SIG-M5 (cell line): ENCODE data around the gene NOVA2.

Source experiments
- DNase-seq: peaks from one replicate; lab custom pipeline; 2025; lab: John Stamatoyannopoulos, UW

Gene NOVA2

GRCh38 chr19:45962021-45962420, 11.6 kb downstream of the NOVA2 start:
- no peak for DNase-seq

- no peak for DNase-seq
Measured at GRCh38 chr19:45960595-45961235, 12.9 kb downstream of the NOVA2 start.

- DNase-seq: no peak
Measured at GRCh38 chr19:45959517-45960025, 14.1 kb downstream of the NOVA2 start.

- DNase-seq: no peak
Measured at GRCh38 chr19:45958769-45959516, 14.7 kb downstream of the NOVA2 start.

- DNase-seq: no peak
Measured at GRCh38 chr19:45958320-45958719, 15.3 kb downstream of the NOVA2 start.

GRCh38 chr19:45955905-45956608, 17.6 kb downstream of the NOVA2 start:
- no peak for DNase-seq

- no peak for DNase-seq
Measured at GRCh38 chr19:45954156-45954555, 19.5 kb downstream of the NOVA2 start.

- DNase-seq: no peak
Measured at GRCh38 chr19:45953676-45954075, 20.0 kb downstream of the NOVA2 start.

GRCh38 chr19:45952686-45953505, 20.8 kb downstream of the NOVA2 start:
- DNase-seq: no peak

- DNase-seq: no peak
Measured at GRCh38 chr19:45952341-45952685, 21.4 kb downstream of the NOVA2 start.

- DNase-seq: no peak
Measured at GRCh38 chr19:45947926-45948325, 25.7 kb downstream of the NOVA2 start.

- no peak for DNase-seq
Measured at GRCh38 chr19:45940515-45940805, 33.2 kb downstream of the NOVA2 start.

- DNase-seq: no peak
Measured at GRCh38 chr19:45939792-45940514, 33.7 kb downstream of the NOVA2 start.

GRCh38 chr19:45938733-45939319, 34.8 kb downstream of the NOVA2 start:
- no peak for DNase-seq

- DNase-seq: no peak
Measured at GRCh38 chr19:45935267-45935666, 38.4 kb downstream of the NOVA2 start.

- DNase-seq: no peak
Measured at GRCh38 chr19:45934551-45935230, 39.0 kb downstream of the NOVA2 start.

- DNase-seq: no peak
Measured at GRCh38 chr19:45933759-45934158, 39.9 kb downstream of the NOVA2 start.

GRCh38 chr19:45931055-45931454, 42.6 kb downstream of the NOVA2 start:
- no peak for DNase-seq

GRCh38 chr19:45929247-45929646, 44.4 kb downstream of the NOVA2 start:
- no peak for DNase-seq

- no peak for DNase-seq
Measured at GRCh38 chr19:45927565-45928261, 46.0 kb downstream of the NOVA2 start.
